ENCODE results near the gene GID8. TPM values are rescaled to one million over a fixed set of nuclear protein-coding genes. Genes with fewer than 3 reads are reported as not detected.

Gene GID8
- total and polyA plus RNA-seq, 2 of the 13 experiments (the other 11 are each of a cell fraction or from before 2014, with no cell fraction given), result 39.6 to 59.8 TPM

DNA sequence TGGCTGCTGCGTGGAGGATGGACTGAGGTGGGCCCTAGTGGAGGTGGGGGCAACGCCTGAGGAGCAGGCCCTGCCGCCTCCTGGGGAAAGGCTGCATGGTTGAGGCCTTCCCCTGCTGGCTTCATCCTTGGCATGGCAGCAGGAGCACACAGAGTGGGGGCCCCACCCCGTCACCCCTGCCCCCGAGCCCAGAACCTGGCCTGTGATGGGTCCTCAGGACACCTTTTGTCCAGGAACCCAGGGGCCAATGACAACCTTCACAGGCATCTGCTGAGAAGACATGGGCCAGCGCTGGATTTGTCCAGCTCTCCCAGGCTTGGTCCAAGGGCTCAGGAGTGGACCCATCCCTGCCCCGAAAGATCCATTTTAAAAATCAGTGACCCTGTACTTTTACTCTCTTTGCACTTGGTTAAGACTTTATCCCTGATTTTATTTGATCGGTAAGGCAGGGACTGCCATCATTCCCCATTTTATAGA, 14.0 kb downstream of the GID8 start (continued):
- TF ChIP-seq IRF2 (CRISPR knock-in tag; IDR thresholded peaks at IDR 0.05), result no peak
- TF ChIP-seq ZNF768 (CRISPR knock-in tag; IDR thresholded peaks at IDR 0.05), result peak; percentile 46; the same call in 1 of the 2 replicates
- no peak for TF ChIP-seq FOXJ3 (CRISPR knock-in tag; IDR thresholded peaks at IDR 0.05; ENCODE audit: borderline replicate concordance)
- no peak for TF ChIP-seq GABPB1 (CRISPR knock-in tag; IDR thresholded peaks at IDR 0.05)
- no peak for TF ChIP-seq ZNF446 (CRISPR knock-in tag; IDR thresholded peaks at IDR 0.05)
- TF ChIP-seq SOX5 (CRISPR knock-in tag; IDR thresholded peaks at IDR 0.05; ENCODE audit: borderline replicate concordance), result no peak
- TF ChIP-seq MED1 (CRISPR knock-in tag; IDR thresholded peaks at IDR 0.05), result no peak
- no peak for TF ChIP-seq SIX1 (CRISPR knock-in tag; IDR thresholded peaks at IDR 0.05; ENCODE audit: borderline replicate concordance)
- TF ChIP-seq FLYWCH1 (CRISPR knock-in tag; IDR thresholded peaks at IDR 0.05), result peak; percentile 57; the same call in 1 of the 2 replicates
- TF ChIP-seq NFE2 (CRISPR knock-in tag; IDR thresholded peaks at IDR 0.05), result no peak
- no peak for TF ChIP-seq ZNF709 (CRISPR knock-in tag; IDR thresholded peaks at IDR 0.05)
- TF ChIP-seq DNMT3B (CRISPR knock-in tag; conservative IDR thresholded peaks at IDR 0.05), result no peak
- no peak for TF ChIP-seq SOX13 (IDR thresholded peaks at IDR 0.05)
- TF ChIP-seq SOX13 (CRISPR knock-in tag; conservative IDR thresholded peaks at IDR 0.05 in 1 of 2, IDR thresholded peaks at IDR 0.05 in 1 of 2), result no peak
- TF ChIP-seq BRCA1 (CRISPR knock-in tag; IDR thresholded peaks at IDR 0.05), result no peak

DNA sequence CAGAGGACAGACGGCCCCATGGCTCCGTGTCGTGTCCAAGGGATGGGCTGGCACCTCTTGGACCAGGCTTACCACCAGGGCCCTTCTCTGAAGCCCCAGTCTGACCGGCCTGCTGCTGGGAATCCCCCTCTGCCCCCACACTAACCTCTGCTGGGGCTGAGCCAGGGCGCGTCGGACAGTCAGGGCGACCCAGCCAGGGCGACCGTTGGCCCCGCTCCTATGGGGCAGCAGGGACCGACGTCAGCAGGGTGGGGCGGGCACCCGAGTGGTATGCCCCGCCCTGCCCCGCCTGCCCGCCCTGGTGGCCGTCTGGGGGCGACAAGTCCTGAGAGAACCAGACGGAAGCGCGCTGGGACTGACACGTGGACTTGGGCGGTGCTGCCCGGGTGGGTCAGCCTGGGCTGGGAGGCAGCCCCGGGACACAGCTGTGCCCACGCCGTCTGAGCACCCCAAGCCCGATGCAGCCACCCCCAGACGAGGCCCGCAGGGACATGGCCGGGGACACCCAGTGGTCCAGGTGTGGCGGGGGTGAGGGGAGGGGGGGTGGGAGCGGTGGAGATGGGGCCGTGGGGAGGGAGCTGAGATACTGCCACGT, 14.5 kb downstream of the GID8 start, which contains the start of gene SLC17A9:
Gene SLC17A9, plus strand, starts transcription at position 337 of the 595 bp plus-strand sequence. Its CDS starts 122 bp downstream, at position 459.
- BruUV-seq (replicated peaks), result no TSS peak
- Histone ChIP-seq H3K79me2 (ENCODE audit: insufficient read depth, low read length) (peaks cover 57% of the 10 kb centered on the region), H4K20me1 (ENCODE audit: insufficient read depth, low read length) (peaks cover 19% of the 10 kb centered on the region), H3K4me1 (ENCODE audit: insufficient read depth, low read length) (peaks cover 70% of the 10 kb centered on the region), H3K4me3 (replicated peaks in 1 of 3; ENCODE audit: insufficient read depth in 1 of 3, low read depth in 2 of 3, low read length in 3 of 3) (peak within 1 kb of the TSS; percentile 74 to 95 (median 78)), H3K4me2 (ENCODE audit: low read depth, low read length) (peak within 1 kb of the TSS; percentile 100), H3K27ac (ENCODE audit: extremely low read length, insufficient read depth, low read length) (peak within 1 kb of the TSS; percentile 93), H3K9ac (ENCODE audit: insufficient read depth, low read depth, low read length) (peak within 1 kb of the TSS; percentile 95), H3K9me3 (ENCODE audit: low read length) (no peaks in the 10 kb centered on the region), H3K27me3 (ENCODE audit: control insufficient read depth in 1 of 2, insufficient read depth in 2 of 2, low read length in 2 of 2) (no peaks in the 10 kb centered on the region; a peak in 1 of 5 replicates), H2AFZ (ENCODE audit: low read length) (no peak within 1 kb of the TSS), H3K36me3 (replicated peaks in 1 of 2; ENCODE audit: control insufficient read depth in 1 of 2, insufficient read depth in 2 of 2, low read length in 2 of 2) (peaks cover 20 to 45% of the 10 kb centered on the region in 2 experiments)
- ChIA-PET CTCF (ENCODE audit: low intra/inter-chr PET ratio, low total read pairs) (no interaction called here), POLR2A (interaction anchor here (1.2 to 8.8 kb wide), 11 partner anchors 8 to 130 kb away, joined by 4 to 205 read pairs (median 18); partner anchors contain the start of genes DIDO1, GID8 and TCFL5)
- peak; percentile 73 for ATAC-seq
- DNase-seq (ENCODE audit: low spot score), result peak; percentile 94
- under 1% methylated on average over 26 of the region's 37 CpGs for WGBS (ENCODE audit: low lambda C conversion rate)
- in situ Hi-C loops (cut with HindIII; ENCODE audit: extremely low pct_ligation_motif_present, low pct_unique_long_range_greater_than_20kb), result no loop called here
- intact Hi-C loops (cut with micrococcal nuclease; ENCODE audit: unreplicated experiment), result loop anchor here (5.0 kb wide), 1 partner anchor 50 kb away; no protein-coding TSS in a partner anchor
- FAIRE-seq, result no peak
- TF ChIP-seq PHF20 (CRISPR knock-in tag; IDR thresholded peaks at IDR 0.05), result peak; percentile 67
- no peak for TF ChIP-seq MLLT10 (CRISPR knock-in tag; IDR thresholded peaks at IDR 0.05)
- TF ChIP-seq FOSL1 (CRISPR knock-in tag; IDR thresholded peaks at IDR 0.05; ENCODE audit: borderline replicate concordance), result peak; percentile 17; the same call in 1 of the 2 replicates
- TF ChIP-seq CBFB (CRISPR knock-in tag; IDR thresholded peaks at IDR 0.05), result peak; percentile 65; the same call in 1 of the 2 replicates
- TF ChIP-seq NCOA1 (CRISPR knock-in tag; IDR thresholded peaks at IDR 0.05), result no peak; the same call in 1 of the 2 replicates
- TF ChIP-seq KDM3A (CRISPR knock-in tag; IDR thresholded peaks at IDR 0.05; ENCODE audit: low read depth), result peak; percentile 93
- TF ChIP-seq, protein P1, sequence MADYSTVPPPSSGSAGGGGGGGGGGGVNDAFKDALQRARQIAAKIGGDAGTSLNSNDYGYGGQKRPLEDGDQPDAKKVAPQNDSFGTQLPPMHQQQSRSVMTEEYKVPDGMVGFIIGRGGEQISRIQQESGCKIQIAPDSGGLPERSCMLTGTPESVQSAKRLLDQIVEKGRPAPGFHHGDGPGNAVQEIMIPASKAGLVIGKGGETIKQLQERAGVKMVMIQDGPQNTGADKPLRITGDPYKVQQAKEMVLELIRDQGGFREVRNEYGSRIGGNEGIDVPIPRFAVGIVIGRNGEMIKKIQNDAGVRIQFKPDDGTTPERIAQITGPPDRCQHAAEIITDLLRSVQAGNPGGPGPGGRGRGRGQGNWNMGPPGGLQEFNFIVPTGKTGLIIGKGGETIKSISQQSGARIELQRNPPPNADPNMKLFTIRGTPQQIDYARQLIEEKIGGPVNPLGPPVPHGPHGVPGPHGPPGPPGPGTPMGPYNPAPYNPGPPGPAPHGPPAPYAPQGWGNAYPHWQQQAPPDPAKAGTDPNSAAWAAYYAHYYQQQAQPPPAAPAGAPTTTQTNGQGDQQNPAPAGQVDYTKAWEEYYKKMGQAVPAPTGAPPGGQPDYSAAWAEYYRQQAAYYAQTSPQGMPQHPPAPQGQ (CRISPR knock-in tag; IDR thresholded peaks at IDR 0.05; ENCODE audit: borderline replicate concordance), result no peak
- TF ChIP-seq TARDBP (CRISPR knock-in tag; IDR thresholded peaks at IDR 0.05), result peak; percentile 90
- 0 out of 2 replicates have a peak, but pooled peaks have one; percentile 79 for TF ChIP-seq ZNF577 (CRISPR knock-in tag; IDR thresholded peaks at IDR 0.05; ENCODE audit: borderline replicate concordance, low read depth)
- TF ChIP-seq ZNF547 (CRISPR knock-in tag; IDR thresholded peaks at IDR 0.05), result peak; percentile 76; the same call in 1 of the 2 replicates
- TF ChIP-seq DR1 (CRISPR knock-in tag; IDR thresholded peaks at IDR 0.05), result peak; percentile 91
